Right lobe of liver (tissue), 6 donors: ENCODE measurements around the gene PAGE2B. TPM values are rescaled to one million over a fixed set of nuclear protein-coding genes. Genes with fewer than 3 reads are reported as not detected.
"Not testable (repeated sequence)": the region's sequence is repeated elsewhere in the genome, so short reads cannot be mapped to it uniquely, and the experiment has no call there.

ENCODE experiments used
- ATAC-seq, 4 donors: fragments of 200-7000 bp; cut with Tn5 transposase; one replicate each; pipeline ENCODE4 v1.9.1; 2020; ENCODE audit warnings: mild to moderate bottlenecking in 4 of 4, moderate library complexity in 4 of 4
- DNase-seq, 3 donors: peaks; one replicate each; pipeline ENCODE4 v3.0.0-alpha.2; 2020
- H3K27ac ChIP-seq, 3 donors: fragments of 200-600 bp; one replicate each; pipeline ENCODE4 v1.8.0; 2022
- H3K27me3 ChIP-seq, 2 donors: fragments of 200-600 bp; one replicate each; pipeline ENCODE4 v1.8.0; 2022
- H3K36me3 ChIP-seq, 4 donors: fragments of 200-600 bp; sonication (generic) in 1 of 4; one replicate each; pipeline versions ENCODE4 v1.5.1 to v1.8.0; 2017 to 2022; ENCODE audit warnings: control low read depth in 1 of 4
- H3K4me1 ChIP-seq, 4 donors: fragments of 200-600 bp; sonication (generic) in 1 of 4; one replicate each; pipeline versions ENCODE4 v1.5.1 to v1.8.0; 2017 to 2022; ENCODE audit warnings: control low read depth in 1 of 4
- H3K4me3 ChIP-seq, 3 donors: fragments of 200-600 bp; one replicate each; pipeline ENCODE4 v1.8.0; 2022
- H3K9me3 ChIP-seq, 4 donors: fragments of 200-600 bp; sonication (generic) in 1 of 4; one replicate each; pipeline versions ENCODE4 v1.5.1 to v1.8.0; 2017 to 2022; ENCODE audit warnings: control low read depth in 1 of 4
- POLR2A ChIP-seq: fragments of 450-650 bp; IDR thresholded peaks from one replicate; pipeline ENCODE4 v1.6.1; 2017; ENCODE audit warnings: antibody characterized with exemption, mild to moderate bottlenecking
- WGBS: methylation state at CpG from one replicate; pipeline ENCODE4 v1.1.6; 2018; ENCODE audit warnings: low coverage, low lambda C conversion rate; ENCODE audit not compliant: insufficient coverage; ENCODE audit errors: missing lambda C conversion rate; 5-methylcytosine and 5-hydroxymethylcytosine counted together
- intact Hi-C, 2 donors: fragments of 100-400 bp; cut with DNase I; formaldehyde crosslinking; loops; one replicate each; pipeline versions ENCODE4 v1.11.2 to v1.14.1; 2022
- total RNA-seq, 6 experiments: library from RNA; depleted of rRNA in 2 of 6; stranded (reverse); fragments of >200 nt in 2 of 6; fragmentation: NEBNext Ultra II Directional in 3 of 6; extraction: Animal tissue kit (Norgen Biotek cat#: 25700) in 3 of 6; gene quantifications; one replicate each; pipeline versions ENCODE4 v1.1.0 to v1.2.4, GENCODE V29; 2016 to 2023
- TF ChIP-seq, protein P1 (sequence below), 4 donors: fragments of 200-600 bp in 3 of 4; fragments of 450-650 bp in 1 of 4; IDR thresholded peaks; one replicate each; pipeline versions ENCODE4 v1.5.1 to v1.8.0; 2016 to 2022; ENCODE audit warnings: antibody characterized with exemption in 4 of 4, mild to moderate bottlenecking in 2 of 4
- donor health status: DM: no; HTN: yes; CAD: no.
- donor health status: DM: no; HTN: no; CAD: no.
- donor health status: DM: no; HTN: no; CAD: no.
- donor health status: DM: no; HTN: yes; CAD: no.
- donor health status: DM: no; HTN: yes; CAD: no.

The PAGE2B gene
- total RNA-seq, 6 experiments from 2014 or later = not detected

DNA sequence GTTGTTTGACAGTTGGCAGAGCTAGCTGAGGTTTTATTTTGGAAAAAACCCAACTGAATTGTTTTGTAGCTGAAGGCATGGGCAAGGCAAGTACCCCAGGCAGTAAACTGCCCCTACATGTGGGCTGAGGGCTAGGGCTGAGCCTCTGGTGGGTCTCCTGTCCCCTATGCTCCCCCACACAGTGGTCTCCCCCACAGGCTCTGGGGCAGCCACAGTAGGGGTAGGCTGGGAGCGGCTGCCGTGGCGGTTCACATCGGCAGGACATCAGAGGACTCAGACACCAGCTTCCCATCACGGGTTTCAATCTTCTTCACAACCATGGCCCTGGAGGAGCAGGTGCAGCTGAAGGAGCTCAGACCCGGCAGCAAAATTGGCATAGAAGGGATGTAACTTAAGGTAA, 33.3 kb upstream of the PAGE2B start:
- ATAC-seq (no peak), DNase-seq (no peak)
- intact Hi-C loops = no loop called here

DNA sequence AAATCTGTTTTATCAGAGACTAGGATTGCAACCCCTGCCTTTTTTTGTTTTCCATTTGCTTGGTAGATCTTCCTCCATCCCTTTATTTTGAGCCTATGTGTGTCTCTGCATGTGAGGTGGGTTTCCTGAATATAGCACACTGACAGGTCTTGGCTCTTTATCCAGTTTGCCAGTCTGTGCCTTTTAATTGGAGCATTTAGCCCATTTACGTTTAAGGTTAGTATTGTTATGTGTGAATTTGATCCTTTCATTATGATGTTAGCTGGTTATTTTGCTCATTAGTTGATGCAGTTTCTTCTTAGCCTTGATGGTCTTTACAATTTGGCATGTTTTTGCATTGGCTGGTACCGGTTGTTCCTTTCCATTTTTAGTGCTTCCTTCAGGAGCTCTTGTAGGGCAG, 24.2 kb upstream of the PAGE2B start:
- not testable (repeated sequence) for H3K4me1 ChIP-seq, ATAC-seq, H3K36me3 ChIP-seq, H3K9me3 ChIP-seq, H3K27ac ChIP-seq, H3K27me3 ChIP-seq, H3K4me3 ChIP-seq, DNase-seq
- intact Hi-C loops = loop anchor here in 1 of 2 donors (10.0 kb wide), 1 partner anchor 156 kb away; no protein-coding TSS in a partner anchor
- 58% methylated on average over 2 of the region's 2 CpGs for WGBS

More for the DNA sequence above, 33.3 kb upstream of the PAGE2B start:
- peaks cover 0 to 7% of the 10 kb centered on the region in 2 donors for H3K27me3 ChIP-seq
- H3K36me3 ChIP-seq = no peaks in the 10 kb centered on the region
- no peak for TF ChIP-seq POLR2A
- TF ChIP-seq, protein P1, sequence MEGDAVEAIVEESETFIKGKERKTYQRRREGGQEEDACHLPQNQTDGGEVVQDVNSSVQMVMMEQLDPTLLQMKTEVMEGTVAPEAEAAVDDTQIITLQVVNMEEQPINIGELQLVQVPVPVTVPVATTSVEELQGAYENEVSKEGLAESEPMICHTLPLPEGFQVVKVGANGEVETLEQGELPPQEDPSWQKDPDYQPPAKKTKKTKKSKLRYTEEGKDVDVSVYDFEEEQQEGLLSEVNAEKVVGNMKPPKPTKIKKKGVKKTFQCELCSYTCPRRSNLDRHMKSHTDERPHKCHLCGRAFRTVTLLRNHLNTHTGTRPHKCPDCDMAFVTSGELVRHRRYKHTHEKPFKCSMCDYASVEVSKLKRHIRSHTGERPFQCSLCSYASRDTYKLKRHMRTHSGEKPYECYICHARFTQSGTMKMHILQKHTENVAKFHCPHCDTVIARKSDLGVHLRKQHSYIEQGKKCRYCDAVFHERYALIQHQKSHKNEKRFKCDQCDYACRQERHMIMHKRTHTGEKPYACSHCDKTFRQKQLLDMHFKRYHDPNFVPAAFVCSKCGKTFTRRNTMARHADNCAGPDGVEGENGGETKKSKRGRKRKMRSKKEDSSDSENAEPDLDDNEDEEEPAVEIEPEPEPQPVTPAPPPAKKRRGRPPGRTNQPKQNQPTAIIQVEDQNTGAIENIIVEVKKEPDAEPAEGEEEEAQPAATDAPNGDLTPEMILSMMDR (IDR thresholded peaks at IDR 0.05) = no peak
- H3K9me3 ChIP-seq = no peaks in the 10 kb centered on the region
- no peak overlapping the region for H3K4me3 ChIP-seq
- WGBS = no CpG with 5 or more reads among the region's 6 CpGs
- H3K4me1 ChIP-seq = no peaks in the 10 kb centered on the region
- H3K27ac ChIP-seq = no peak overlapping the region

DNA sequence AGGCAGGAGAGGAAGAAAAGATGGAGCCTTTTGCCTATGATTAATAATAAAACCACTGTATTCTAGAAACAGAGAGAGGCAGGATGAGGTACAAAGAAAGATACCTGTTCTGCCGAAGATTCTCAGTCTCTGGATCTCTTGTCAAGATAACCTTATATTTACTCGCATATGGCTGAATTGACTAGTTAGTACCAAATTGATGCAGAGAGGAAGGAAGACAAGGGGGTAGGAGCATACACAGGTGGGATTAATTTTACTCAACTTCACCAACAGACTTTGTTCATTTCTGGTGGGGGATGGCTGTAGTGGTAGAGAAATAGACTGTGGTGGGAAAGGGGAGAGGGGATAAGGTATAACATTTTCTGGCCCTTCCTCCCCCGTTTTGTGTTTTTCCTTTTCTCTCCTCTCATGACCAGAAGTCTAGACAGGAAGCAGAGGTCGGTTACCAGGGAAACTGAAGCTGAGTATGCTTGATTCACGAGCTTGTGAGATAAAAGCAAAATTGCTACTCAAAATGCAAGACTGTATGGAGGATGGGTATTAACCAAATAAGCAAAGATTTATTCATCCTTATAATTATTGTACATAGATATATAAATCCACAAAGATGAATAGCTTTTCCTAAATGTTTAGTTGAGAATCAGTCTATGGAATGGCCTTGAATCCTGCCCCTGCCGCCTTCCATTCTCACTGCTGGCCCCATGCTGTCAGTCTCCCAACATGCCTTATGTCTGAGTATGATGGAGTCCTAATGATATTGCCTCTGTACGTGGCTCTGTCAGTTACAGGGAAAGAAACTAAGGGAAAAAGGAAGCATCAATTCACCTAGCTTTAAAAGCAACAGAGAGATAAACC, 17.8 kb upstream of the PAGE2B start:
- no peaks in the 10 kb centered on the region for H3K36me3 ChIP-seq
- H3K27ac ChIP-seq = no peak overlapping the region
- DNase-seq (no peak), ATAC-seq (peak in 1 of 4 donors; percentile 46)
- no peak overlapping the region for H3K4me3 ChIP-seq
- 24% methylated on average over 7 of the region's 7 CpGs for WGBS
- no peaks in the 10 kb centered on the region for H3K27me3 ChIP-seq
- intact Hi-C loops = loop anchor here in 1 of 2 donors (10.0 kb wide), 1 partner anchor 162 kb away; no protein-coding TSS in a partner anchor
- H3K9me3 ChIP-seq = no peaks in the 10 kb centered on the region
- TF ChIP-seq POLR2A = no peak
- TF ChIP-seq, protein P1 (IDR thresholded peaks at IDR 0.05) = no peak
- H3K4me1 ChIP-seq = peaks cover 0 to 6% (median 0%) of the 10 kb centered on the region in 4 donors

DNA sequence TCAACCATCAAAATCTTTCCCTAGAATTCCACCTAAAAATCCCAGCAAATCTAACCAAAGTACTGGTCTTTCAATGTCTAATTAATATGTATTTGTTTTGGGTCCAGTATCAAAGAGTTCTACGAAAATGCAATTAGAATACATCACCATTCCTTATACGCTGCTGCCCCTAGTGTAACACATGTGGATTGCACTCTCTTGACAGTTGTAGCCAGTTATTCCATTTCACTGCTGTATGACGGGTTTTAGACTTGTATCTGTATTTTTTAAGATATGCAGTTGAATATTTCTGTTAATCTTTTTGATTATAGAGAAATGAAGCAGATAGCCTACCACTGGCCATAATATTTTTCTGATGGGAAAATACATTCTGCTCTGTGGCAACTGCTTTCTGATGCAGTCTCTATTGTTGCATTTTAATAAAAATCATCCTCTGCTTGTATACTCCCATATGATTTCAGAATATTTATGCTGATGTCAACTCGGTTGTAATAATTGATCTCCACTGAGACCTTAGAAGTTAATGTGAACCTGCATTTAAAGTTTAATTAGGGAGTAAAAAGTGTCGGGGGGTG, 17.1 kb upstream of the PAGE2B start:
- Histone ChIP-seq H3K27ac (no peak overlapping the region), H3K4me1 (peaks cover 0 to 6% (median 0%) of the 10 kb centered on the region in 4 donors), H3K4me3 (no peak overlapping the region), H3K27me3 (no peaks in the 10 kb centered on the region), H3K36me3 (no peaks in the 10 kb centered on the region), H3K9me3 (no peaks in the 10 kb centered on the region)
- ATAC-seq (peak; percentile 77 to 93 (median 86)), DNase-seq (no peak)
- TF ChIP-seq, protein P1 (IDR thresholded peaks at IDR 0.05) = peak; percentile 81 to 86 (median 84)
- no peak for TF ChIP-seq POLR2A
- intact Hi-C loops = loop anchor here in 1 of 2 donors (10.0 kb wide), 1 partner anchor 163 kb away; no protein-coding TSS in a partner anchor
- 18% methylated on average over 5 of the region's 5 CpGs for WGBS

DNA sequence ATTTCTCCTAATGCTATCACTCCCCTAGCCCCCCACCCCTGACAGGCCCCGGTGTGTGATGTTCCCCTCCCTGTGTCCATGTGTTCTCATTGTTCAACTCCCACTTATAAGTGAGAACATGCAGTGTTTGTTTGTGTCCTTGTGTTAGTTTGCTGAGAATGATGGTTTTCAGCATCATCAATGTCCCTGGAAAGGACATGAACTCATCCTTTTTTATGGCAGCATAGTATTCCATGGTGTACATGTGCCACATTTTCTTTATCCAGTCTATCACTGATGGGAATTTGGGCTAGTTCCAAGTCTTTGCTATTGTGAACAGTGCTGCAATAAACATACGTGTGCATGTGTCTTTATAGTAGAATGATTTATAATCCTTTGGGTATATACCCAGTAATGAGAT, 7.7 kb upstream of the PAGE2B start:
- H3K27me3 ChIP-seq, H3K36me3 ChIP-seq, DNase-seq, H3K4me3 ChIP-seq, H3K27ac ChIP-seq, ATAC-seq, intact Hi-C loops, H3K4me1 ChIP-seq, H3K9me3 ChIP-seq: not testable (repeated sequence)
- WGBS = 85% methylated on average over 2 of the region's 2 CpGs
